ENCODE measurements around the gene C16orf96.

C16orf96 gene

GRCh38 chr16:4602331-4602730, 46.2 kb downstream of the C16orf96 start:
- no peak for DNase-seq

GRCh38 chr16:4603624-4604170, 47.6 kb downstream of the C16orf96 start:
- no peak for DNase-seq

GRCh38 chr16:4604401-4604800, 48.3 kb downstream of the C16orf96 start:
- no peak for DNase-seq

- DNase-seq: no peak
Observed at GRCh38 chr16:4606354-4606753, 50.2 kb downstream of the C16orf96 start.

GRCh38 chr16:4607841-4608703, 51.9 kb downstream of the C16orf96 start:
- no peak for DNase-seq

- DNase-seq: no peak
Observed at GRCh38 chr16:4608704-4608980, 52.5 kb downstream of the C16orf96 start.

- no peak for DNase-seq
Observed at GRCh38 chr16:4609200-4610010, 53.3 kb downstream of the C16orf96 start.

GRCh38 chr16:4610011-4611005, 54.2 kb downstream of the C16orf96 start:
- DNase-seq: no peak

GRCh38 chr16:4611337-4612021, 55.3 kb downstream of the C16orf96 start:
- DNase-seq: no peak

GRCh38 chr16:4612474-4612931, 56.4 kb downstream of the C16orf96 start:
- DNase-seq: no peak

- no peak for DNase-seq
Observed at GRCh38 chr16:4612977-4613635, 57.0 kb downstream of the C16orf96 start.

- no peak for DNase-seq
Observed at GRCh38 chr16:4613636-4614570, 57.8 kb downstream of the C16orf96 start.

- peak; percentile 82 for DNase-seq
Observed at GRCh38 chr16:4614571-4615383, 58.6 kb downstream of the C16orf96 start, which contains the start of gene UBALD1. TSS of gene UBALD1 (minus strand) at chr16:4614888. CDS start at chr16:4614797, 91 bp downstream.

GRCh38 chr16:4615384-4616046, 59.4 kb downstream of the C16orf96 start:
- DNase-seq: no peak

- peak; percentile 100 for DNase-seq
Observed at GRCh38 chr16:4616047-4616811, 60.1 kb downstream of the C16orf96 start.

- DNase-seq: no peak
Observed at GRCh38 chr16:4617880-4618279, 61.7 kb downstream of the C16orf96 start.

- no peak for DNase-seq
Observed at GRCh38 chr16:4618645-4619418, 62.7 kb downstream of the C16orf96 start.

Data from right forelimb (tissue), 1 donor.